Erythroblast (primary cell): ENCODE data around the gene SYP.

Source experiments
- DNase-seq, 2 experiments: peaks; one replicate each; lab custom pipeline; 2025; lab: John Stamatoyannopoulos, UW
- GATA1 ChIP-seq: IDR thresholded peaks from 2 replicates; pipeline ENCODE4 v1.6.1; 2011; ENCODE audit warnings: low read depth, mild to moderate bottlenecking, control low read depth, low read length, moderate library complexity
- POLR2A ChIP-seq: IDR thresholded peaks from 2 replicates; pipeline ENCODE4 v1.6.1; 2011; ENCODE audit warnings: mild to moderate bottlenecking, low read length

Gene SYP

DNA sequence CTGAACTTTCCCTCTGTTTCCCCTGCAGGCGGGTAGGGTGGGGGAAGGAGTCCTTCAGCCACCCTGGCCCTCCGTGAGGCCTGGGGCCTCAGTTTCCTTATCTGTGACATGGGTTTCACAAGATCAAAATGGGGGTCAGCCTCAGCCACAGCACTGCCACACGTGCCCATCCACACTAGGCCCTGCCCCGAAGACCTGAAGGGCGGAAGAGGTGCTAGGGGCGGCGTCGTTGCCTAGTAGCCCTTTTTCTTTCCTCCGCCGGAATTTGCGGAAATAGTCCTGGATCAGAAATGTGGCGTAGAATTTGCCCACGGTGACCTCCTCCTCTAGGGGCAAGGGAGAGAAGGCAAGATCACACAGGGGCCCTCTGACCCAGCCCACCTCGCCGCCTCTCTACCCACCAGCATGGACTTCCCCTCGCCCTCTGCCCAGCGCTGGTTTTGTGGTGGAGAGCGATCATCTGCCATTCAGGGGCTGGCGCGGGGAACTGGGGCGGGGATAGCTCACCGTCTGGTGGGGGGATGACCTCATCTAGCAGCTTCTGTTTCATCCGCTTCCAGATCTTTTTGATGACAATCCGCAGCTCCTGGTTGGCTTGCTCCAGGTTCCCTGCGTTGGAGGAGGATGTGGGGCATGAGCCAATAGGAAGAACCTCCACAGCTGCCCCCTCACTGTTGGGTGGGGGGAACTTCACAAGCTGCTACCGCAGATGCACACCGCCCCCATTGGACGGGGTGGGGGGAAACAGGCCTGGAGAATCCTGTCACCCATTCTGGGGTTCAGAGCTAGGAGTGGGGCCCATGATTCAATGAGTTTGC is 9.7 kb upstream of the SYP start:
- no peak for DNase-seq
- TF ChIP-seq GATA1: no peak
- TF ChIP-seq POLR2A: no peak

DNA sequence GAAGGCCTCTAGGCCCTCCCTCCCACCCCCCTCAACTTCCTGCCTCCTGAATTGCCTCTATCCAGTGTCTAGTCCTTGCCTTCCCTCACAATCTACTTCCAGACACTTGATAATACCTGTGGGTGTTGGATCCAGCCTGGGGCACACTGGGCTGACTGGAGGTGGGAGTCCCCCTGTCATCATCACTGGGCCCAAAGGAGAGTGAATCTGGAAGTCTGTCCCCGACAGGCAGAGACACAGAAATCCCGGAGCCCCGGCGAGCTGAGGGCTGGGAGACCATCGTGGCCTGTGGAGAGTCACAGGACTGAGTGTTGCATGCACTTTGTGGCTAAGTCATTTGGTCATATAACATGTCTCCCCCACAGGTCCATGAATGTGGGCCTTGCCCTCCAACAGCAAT is 8.4 kb upstream of the SYP start:
- TF ChIP-seq GATA1: no peak
- TF ChIP-seq POLR2A: no peak
- no peak for DNase-seq

DNA sequence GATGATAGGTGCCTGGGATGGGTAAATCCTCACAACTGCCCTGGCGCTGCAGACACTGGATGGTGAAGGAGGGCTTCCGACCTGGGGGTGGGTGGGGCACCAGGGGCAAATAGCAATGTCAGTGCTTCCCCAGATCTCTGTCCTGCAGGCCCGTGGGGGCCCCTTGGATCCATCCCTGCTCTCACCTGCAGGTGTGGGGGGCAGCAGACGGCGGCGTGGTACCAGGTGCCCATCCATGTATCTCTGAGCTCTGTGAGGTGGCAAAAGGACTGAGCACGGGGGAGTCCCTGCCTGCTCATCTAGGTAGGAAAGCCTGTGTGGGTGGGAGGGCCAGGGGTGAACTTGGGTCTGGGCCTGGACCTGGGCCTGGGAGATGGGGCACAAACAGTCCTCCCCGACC is 6.5 kb upstream of the SYP start:
- DNase-seq: no peak
- no peak for TF ChIP-seq POLR2A
- TF ChIP-seq GATA1: no peak

DNA sequence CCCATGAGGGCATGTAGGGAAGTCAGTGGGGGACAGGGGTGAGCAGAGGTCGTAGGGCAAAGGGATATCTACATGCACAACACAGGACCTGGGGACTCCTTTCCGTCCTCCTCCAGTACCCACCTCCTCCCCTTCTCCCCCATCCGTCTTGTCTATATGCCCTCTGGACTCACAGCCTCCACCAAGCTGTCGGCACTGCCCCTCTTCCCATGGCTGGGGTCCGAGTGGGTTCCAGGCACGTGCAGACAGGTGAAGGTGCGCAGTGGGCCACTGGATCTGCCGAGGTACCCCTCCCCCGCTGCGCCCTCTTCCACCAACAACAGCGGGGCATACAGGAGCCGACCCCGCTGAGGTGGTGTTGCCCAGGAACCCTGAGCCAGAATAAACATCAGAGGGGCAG is 5.5 kb upstream of the SYP start:
- no peak for DNase-seq
- TF ChIP-seq POLR2A (no peak), GATA1 (no peak)

DNA sequence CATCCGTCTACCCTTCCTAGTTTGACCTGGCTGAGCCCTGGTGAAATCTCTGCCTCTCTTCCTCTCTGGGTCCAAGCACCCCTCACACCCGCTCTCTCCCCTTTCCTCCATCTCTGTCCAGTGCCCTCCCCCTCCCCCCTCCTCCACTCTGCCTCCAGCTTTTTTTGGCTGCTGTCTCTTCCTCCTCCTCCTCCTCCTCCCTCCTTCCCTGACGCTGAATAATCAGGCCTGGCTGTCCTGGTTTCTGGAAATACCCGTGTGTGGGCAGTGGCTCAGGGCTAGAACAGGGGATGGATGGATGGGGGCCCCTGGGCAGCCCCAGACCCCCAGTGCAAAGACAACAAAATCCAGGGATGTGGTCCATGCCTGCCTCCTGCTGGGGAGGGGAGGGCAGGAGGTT is 4.7 kb upstream of the SYP start:
- no peak for DNase-seq
- TF ChIP-seq POLR2A (no peak), GATA1 (no peak)

DNA sequence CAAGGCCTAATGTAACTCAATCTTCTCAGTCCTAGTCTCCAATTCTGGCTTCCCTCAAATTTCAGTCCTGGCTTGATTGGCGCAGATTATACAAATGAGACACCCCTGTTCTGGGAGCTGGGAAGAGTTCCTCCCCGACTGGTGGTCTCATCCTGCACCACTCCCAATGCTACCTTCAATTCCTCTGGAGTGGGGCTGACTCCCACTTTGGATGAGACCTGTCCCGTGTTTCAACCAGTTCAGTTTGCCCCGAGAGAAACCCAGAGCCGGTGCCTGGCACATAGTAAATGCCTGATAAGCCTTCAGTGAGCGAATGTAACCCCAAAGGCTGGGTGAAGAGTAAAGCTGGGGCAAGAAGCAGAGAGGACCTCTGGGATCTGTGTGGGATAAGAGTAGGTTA is 4.0 kb upstream of the SYP start:
- TF ChIP-seq GATA1 (no peak), POLR2A (no peak)
- no peak for DNase-seq

DNA sequence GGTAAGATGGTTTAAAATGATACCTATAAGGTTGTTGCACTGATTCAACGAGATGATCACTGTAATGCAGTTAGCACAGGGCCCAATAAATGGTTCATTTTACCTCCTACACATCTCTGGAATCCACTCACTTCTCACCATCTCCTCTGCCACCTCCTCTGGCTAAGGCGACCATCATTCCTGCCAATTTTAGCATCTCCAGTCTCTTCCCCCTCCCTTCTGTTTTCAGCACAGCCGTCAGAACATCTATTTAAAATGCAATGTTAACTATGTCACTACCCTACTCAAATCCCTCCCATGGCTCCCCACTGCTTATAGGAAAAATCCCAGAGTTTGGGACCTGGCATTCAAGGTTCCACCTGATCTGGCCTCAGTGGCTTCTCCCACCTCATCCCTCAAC is 3.5 kb upstream of the SYP start:
- no peak for DNase-seq

DNA sequence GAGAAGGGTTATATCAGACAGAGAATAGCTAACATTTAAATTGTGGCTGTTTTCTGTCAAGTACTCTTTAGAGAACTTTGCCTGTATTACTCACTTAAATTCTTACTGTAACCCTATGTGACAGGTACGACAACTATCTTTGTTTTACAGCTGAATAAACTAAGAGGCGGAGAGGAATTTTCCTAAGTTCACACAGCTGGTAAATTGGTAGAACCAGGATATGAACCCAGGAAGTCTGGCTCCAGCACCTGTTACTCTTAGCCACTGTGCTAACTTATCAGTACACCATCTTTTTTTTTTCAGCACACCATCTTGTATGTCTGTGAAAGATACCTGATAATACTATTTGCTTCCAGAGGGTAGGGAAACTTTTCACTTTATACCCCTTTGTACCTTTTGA is 2.0 kb upstream of the SYP start:
- no peak for DNase-seq
- TF ChIP-seq GATA1 (no peak), POLR2A (no peak)

More for the DNA sequence above, 3.5 kb upstream of the SYP start:
- TF ChIP-seq POLR2A (no peak), GATA1 (no peak)

DNA sequence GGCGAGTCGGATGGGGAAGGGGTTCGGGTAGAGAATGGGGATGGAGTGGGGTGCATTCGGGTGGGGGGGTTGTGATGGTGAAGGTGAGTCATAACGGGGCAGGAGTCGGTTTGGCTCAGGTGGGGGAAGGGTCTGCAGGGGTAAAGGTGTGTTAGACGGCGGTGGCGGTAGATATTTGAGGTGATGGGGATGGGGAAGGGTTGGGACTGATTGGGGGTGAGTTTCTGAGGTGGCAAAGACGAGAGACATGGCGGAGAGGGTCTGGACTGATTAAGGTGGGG is 738 bp downstream of the SYP start:
- DNase-seq: no peak
- TF ChIP-seq POLR2A: no peak
- TF ChIP-seq GATA1: no peak

DNA sequence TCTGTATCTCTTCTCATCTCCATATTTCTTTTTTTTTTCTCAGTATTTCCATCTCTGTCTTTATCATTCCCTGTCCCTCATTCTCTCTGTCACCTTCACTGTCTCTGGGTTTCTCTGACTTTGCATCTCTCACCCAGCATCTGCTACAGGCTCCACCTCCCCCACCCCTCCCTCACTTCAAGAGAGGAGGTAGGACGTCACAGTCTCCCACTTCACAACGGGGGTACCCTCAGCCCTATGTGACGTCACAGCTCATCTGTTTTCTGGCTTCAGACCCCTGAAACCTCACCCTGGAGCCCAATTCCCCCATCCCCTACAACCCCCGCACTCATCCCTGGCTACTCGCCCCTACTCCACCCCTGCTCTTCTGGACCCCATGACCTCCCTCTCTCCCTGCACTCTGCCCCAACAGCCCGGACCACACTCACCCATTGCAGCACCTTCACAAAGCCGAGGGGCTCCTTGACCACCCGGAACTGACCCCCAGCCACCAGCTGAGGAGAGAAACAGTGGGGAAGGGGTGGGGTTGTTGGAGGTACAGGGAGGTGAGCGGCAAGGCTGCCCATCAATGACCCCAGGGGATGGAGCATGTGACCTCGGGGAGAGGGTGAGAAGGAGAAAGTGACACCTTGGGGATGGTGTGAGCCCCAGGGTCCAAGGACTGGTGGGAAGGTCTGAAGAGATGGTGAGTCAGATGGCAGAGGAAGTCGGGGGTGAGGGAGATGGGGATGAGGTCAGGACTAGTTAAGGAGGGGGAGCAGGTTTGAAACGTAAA is 1.3 kb downstream of the SYP start:
- no peak for DNase-seq
- TF ChIP-seq GATA1: no peak
- TF ChIP-seq POLR2A: no peak

DNA sequence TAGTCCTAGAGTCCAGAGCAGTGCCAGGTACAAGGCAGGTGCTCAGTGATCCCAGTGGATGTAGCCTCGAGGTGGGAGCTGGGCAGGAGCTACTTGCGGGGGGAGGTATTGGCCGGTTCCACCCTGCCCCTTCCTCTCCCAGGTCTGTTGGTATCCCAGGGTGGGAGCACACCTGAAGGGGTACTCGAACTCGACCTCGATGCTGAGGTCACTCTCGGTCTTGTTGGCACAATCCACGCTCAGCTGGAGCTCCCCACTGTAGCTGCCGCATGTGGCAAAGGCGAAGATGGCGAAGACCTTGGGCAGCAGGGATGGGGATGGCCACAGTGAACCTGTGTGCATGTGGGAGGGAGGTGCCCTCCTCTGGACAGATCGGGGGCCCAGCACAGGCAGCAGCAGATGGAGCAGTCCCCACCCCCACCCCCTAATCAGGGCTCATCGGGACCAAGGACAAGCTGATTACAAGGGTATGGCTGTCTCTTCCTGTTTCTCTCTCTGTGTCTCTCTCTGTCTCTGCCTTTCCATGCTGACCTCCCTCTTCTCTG is 2.4 kb downstream of the SYP start:
- no peak for TF ChIP-seq POLR2A
- no peak for TF ChIP-seq GATA1
- no peak for DNase-seq

DNA sequence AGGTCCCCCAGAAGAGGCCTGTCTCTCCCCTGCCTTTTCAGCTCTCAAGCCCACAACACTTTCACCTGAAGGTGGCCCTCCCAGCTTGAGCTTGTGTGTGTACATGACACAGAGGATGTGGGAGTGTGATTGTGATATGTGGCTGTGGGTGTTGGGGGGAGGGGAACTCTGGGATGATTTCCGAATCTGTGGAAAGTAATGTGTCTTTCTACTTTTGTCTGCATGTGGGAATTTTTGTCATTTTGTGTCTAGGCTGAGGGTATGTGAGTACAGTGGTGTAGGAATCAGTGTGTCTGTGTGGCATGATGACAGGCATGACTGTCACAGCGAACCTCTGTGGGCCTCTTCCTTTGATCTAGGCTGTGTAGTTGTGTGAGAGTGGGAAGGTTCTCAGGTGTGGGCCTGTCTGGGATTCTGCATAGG is 6.4 kb downstream of the SYP start:
- TF ChIP-seq POLR2A (no peak), GATA1 (no peak)
- no peak for DNase-seq

DNA sequence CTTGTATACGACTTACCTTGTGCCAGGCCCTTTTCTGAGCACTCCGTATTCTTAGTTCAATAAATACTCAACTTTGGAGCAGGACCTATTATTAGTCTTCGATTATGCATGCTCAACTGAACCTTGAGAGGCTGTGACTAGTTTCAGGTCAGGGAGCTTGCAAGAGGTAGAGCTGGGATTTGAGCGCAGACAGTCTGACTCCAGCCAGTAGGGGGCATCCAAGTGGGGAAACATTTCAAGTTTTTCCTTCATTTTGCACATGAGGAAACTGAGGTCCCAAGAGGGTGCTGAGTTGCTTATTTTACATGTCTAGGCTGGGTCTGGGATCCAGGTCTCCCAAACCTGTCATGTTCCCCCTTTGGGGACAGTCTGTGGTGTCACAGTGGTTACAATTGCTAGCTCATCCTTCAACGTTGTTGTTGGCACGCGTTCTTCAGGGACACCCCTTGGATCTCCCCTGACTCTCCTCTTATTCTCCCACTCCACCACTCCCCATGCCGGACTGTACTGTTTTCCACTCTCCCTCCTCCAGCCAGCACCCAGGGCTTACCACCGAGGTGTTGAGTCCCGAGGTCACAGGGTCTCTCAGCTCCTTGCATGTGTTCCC is 7.2 kb downstream of the SYP start:
- peak; percentile 36 to 60 for DNase-seq
- no peak for TF ChIP-seq GATA1

DNA sequence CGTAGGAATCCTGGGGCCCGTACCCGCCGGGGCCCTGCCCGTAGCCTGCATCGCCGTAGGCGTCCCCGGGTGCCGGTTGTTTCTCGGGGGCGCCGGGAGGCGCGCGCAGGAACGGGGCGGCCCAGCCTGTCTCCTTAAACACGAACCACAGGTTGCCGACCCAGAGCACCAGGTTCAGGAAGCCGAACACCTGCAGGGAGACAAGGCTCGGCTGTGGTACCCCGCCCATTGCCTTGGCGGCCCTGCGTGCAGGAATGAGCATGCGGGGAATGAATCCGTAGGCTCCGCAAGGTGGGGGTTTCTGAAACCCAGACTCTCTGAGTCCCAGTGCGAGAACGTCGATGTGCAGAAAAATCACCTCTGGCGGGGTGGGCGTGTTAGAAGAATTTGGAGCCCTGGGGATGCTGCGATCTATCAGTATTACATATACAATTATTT is 8.4 kb downstream of the SYP start:
- no peak for DNase-seq
- no peak for TF ChIP-seq POLR2A
- no peak for TF ChIP-seq GATA1
